ENCODE measurements around the gene EFCAB6. TPM values are rescaled to one million over a fixed set of nuclear protein-coding genes. Genes with fewer than 3 reads are reported as not detected.

EFCAB6 gene
- total RNA-seq, 1 experiment from 2014 or later = 0.21 TPM

DNA sequence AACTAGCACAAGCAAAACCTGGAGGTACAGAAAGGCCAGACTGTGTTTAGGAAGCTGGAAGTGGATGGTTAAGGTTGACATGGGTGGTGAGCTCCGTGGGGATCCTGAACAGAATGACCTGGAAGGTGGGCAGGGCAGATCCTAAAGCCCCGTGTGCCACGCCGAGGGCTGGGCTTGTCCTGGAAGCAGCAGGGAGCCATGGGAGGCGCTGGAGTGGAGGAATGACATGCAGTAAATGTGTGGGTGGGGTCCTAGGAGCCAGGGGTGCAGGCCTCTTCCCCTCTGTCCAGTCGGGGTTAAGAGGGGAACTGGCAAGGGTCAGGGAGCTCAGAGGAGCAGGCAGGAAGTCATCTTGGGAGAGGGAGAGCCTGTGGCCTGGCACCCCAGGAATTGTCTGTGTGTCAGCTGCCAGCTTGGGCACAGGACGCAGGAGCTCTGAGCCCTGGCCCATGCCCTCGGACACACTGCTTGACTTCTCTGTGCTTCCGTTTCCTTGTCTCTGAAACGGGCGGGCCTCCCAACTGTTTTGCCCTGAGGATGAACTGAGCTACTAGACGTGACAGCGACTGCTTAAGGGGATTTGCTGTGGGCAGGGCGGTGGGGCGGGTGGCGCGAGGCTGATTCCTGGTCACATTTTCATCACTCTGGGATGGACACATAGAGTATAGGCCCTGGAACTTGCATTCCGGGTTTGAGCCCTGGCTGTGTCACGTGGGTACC, 324.6 kb downstream of the EFCAB6 start:
- DNase-seq (ENCODE audit: low read depth, low spot score) (no peak), ATAC-seq (no peak)

DNA sequence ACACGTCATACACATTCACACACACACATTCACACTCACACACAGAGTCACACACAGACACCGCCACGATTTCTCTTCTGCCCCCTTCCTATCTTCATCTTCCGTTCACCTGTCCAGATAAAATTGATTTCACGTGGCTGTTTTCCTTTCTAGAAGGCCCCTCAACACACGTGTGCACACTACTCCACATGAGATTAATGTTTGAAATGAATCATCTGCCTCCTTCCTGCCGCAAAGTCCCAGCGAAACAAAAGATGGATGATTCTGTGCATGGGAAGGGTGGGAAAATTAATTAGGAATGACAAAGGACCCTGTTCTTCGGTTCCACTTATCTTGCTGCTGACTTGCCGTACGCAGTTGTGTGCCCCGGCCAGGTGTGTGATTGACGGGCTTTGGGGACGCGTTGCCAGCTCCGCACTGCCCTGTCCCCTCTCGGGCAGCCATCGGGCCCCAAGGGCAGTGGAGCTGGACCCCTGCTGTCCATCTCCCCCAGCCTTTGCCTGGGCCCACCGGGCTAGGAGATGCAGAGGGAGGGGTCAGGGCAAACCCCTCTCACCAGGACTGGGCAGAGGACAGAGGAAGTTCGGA, 326.5 kb downstream of the EFCAB6 start:
- in situ Hi-C loops (cut with HindIII; ENCODE audit: low pct_unique_long_range_greater_than_20kb, low sequenced_read_pairs) = no loop called here
- Histone ChIP-seq H3K4me3 (ENCODE audit: low read depth in 2 of 2, low read length in 2 of 2) (no peak overlapping the region), H3K27ac (ENCODE audit: low read length) (no peak overlapping the region), H3K9me3 (ENCODE audit: control insufficient read depth, insufficient read depth, low read depth, low read length) (no peaks in the 10 kb centered on the region), H3K4me1 (ENCODE audit: control insufficient read depth, insufficient read depth, low read length) (no peaks in the 10 kb centered on the region), H3K36me3 (ENCODE audit: control insufficient read depth, insufficient read depth, low read length) (no peaks in the 10 kb centered on the region), H3K27me3 (ENCODE audit: control insufficient read depth, insufficient read depth, low read length) (no peaks in the 10 kb centered on the region)
- CTCF ChIA-PET = no interaction called here
- no TSS peak for BruUV-seq (replicated peaks)
- TF ChIP-seq REST (IDR thresholded peaks at IDR 0.05; ENCODE audit: insufficient read depth in 1 of 2, low read depth in 2 of 2, low read length in 1 of 2) (no peak), TCF7L2 (IDR thresholded peaks at IDR 0.05; ENCODE audit: low read depth, low read length) (no peak), SIN3A (IDR thresholded peaks at IDR 0.05; ENCODE audit: borderline replicate concordance, insufficient read depth, low read depth, low read length) (no peak), POLR2AphosphoS5 (IDR thresholded peaks at IDR 0.05; ENCODE audit: low read depth, low read length) (no peak)
- TF ChIP-seq, protein P1, sequence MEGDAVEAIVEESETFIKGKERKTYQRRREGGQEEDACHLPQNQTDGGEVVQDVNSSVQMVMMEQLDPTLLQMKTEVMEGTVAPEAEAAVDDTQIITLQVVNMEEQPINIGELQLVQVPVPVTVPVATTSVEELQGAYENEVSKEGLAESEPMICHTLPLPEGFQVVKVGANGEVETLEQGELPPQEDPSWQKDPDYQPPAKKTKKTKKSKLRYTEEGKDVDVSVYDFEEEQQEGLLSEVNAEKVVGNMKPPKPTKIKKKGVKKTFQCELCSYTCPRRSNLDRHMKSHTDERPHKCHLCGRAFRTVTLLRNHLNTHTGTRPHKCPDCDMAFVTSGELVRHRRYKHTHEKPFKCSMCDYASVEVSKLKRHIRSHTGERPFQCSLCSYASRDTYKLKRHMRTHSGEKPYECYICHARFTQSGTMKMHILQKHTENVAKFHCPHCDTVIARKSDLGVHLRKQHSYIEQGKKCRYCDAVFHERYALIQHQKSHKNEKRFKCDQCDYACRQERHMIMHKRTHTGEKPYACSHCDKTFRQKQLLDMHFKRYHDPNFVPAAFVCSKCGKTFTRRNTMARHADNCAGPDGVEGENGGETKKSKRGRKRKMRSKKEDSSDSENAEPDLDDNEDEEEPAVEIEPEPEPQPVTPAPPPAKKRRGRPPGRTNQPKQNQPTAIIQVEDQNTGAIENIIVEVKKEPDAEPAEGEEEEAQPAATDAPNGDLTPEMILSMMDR (IDR thresholded peaks at IDR 0.05) = no peak
- ATAC-seq = no peak
- intact Hi-C loops (cut with micrococcal nuclease; ENCODE audit: unreplicated experiment) = no loop called here
- no peak for DNase-seq (ENCODE audit: low read depth, low spot score)
- POLR2A ChIA-PET = no interaction called here

More for the DNA sequence above, 324.6 kb downstream of the EFCAB6 start:
- TF ChIP-seq, protein P1 (IDR thresholded peaks at IDR 0.05) = no peak
- H3K9me3 ChIP-seq (ENCODE audit: control insufficient read depth, insufficient read depth, low read depth, low read length) = no peaks in the 10 kb centered on the region
- in situ Hi-C loops (cut with HindIII; ENCODE audit: low pct_unique_long_range_greater_than_20kb, low sequenced_read_pairs) (no loop called here), intact Hi-C loops (cut with micrococcal nuclease; ENCODE audit: unreplicated experiment) (no loop called here)
- ChIA-PET POLR2A (no interaction called here), CTCF (no interaction called here)
- no peak overlapping the region for H3K27ac ChIP-seq (ENCODE audit: low read length)
- H3K4me3 ChIP-seq (ENCODE audit: low read depth in 2 of 2, low read length in 2 of 2) = no peak overlapping the region
- H3K36me3 ChIP-seq (ENCODE audit: control insufficient read depth, insufficient read depth, low read length) = no peaks in the 10 kb centered on the region
- H3K27me3 ChIP-seq (ENCODE audit: control insufficient read depth, insufficient read depth, low read length) = no peaks in the 10 kb centered on the region
- no TSS peak for BruUV-seq (replicated peaks)
- H3K4me1 ChIP-seq (ENCODE audit: control insufficient read depth, insufficient read depth, low read length) = no peaks in the 10 kb centered on the region
